Measurements from ENCODE around the gene HHIPL1.

HHIPL1 gene

DNA sequence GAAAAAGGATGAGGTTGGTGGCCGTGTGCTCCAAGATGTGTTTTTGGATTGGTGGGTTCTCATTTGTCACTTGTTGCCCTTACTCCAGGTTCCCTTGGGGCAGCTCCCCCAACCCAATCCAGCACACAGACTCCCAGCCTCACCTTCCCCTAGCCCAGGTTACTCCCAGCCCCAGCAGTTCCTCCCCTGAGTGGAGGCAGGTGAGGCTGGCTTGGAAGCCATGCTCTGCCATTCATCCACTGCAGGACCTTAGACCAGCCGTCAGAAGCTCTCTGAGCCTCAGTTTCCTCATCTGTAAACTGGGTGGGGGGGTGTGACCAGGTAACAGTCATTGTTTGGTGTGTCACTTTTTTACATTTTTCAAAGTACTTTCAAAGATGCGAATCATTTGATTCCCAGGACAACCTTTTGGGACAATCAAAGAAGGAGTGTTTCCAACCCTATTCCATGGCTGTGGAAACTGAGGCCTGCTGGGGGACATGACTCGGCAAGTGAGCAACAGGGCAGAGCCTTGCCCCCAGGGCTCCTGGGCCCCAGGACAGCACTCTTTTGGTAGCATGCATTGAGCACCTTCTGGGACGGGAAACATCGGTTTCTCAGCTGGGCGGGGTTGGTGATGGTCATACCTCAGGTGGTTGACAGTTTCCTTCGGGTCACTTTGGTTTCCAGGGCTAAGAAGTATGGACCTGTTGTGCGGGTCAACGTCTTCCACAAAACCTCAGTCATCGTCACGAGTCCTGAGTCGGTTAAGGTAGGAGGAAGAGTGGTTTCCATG, 46.4 kb downstream of the HHIPL1 start:
- DNase-seq, result peak; percentile 37

DNA sequence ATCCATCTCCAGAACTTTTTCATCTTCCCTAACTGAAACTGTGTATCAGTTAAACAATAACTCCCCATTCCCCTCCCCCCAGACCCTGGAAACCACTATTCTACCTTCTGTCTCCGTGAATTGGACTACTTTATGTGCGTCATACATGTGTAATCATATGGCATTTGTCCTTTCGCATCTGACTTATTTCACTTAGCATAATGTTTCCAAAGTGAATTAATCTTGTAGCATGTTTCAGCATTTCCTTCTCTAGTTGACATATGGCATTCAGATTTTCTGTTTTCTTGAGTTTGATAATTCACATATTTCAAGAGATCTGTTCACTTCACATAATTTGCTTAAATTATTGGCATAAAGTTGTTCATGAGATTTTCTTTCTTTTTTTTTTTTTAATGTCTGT, 49.0 kb downstream of the HHIPL1 start:
- DNase-seq, result no peak

DNA sequence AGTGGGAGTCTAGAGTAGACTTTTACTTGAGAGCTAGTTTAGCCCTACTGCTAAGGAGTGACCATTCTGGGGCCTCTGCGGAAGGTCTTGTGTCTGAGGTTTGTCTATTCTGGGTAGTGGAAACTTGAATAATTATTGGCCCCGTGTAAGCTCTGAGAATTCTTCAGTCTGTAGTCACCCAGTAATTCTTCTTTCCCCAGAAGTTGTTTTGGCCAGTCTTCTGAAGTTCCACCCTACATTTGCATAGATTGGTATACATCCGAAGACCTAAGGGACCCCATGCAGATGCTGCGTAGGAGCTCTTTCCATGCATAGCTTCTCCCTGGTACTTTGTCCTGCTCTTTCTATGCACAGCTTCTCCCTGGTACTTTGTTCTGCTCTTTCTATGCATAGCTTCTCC, 52.0 kb downstream of the HHIPL1 start:
- DNase-seq, result peak; percentile 19

DNA sequence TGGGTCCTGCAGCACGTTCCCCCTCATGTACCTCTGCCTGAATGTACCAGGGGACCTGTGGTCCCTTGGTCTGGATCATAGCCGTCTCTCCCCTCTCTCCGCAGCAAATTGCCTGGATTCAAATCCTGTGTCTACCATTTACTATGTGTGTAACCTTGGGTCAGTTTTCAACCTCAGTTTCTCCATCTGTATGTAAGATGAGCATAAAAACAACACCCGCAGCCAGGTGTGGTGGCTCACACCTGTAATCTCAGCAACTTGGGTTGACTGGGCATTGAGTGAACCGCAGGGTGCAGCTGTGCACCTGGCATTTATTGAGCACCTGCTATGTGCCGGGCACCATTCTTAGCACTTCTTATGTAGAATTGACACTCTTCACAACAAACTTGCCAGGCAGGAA, 53.3 kb downstream of the HHIPL1 start:
- peak; percentile 38 for DNase-seq

DNA sequence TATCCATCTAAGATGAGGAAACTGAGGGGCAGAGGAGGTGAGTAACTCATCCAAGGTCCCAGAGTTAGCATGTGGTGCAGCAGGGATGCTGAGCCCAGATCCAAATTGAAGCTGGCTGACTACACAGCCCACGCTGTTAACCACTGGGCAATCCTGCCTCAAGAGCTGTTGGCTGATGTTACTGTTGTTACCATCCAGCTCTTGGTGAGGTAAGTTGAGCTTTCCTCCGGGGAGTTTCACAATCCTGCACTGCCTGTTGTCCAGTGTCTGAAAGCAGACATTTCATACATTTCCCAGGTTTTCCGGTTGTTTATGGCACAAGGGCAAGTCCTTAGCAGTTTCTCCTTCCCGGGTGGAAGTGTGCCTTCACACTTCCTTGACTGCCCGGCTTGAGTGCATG, 53.7 kb downstream of the HHIPL1 start:
- peak; percentile 26 for DNase-seq

DNA sequence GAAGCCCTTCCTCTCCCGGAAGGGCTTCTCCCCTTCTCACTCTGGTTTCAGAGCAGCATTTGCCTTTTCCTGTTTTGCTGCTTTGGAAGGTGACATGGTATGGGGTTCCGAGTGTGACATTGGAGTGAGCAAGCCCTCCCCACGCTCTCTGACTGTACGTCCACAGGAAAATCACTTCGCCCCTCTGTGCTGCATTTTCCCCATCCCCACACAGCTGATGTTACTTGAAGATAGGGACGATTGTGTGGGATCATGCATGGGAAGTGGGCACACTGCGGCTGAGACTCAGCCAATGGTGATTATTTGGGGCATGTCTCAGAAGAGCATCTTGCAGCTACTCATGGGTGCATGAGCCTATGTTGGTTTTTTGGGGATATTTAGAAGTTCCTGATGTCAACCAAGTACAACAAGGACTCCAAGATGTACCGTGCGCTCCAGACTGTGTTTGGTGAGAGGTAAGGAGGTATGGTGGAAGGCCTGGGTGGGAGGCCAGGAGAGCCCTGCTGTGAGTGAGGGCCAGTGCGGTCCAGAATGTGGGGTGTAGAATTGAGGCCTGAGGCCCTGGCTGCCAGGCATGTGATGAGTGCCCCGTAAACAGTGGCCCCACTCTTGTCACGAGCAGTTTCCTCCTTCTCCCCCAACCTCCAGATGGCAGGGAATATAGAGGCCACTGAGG, 54.3 kb downstream of the HHIPL1 start:
- no peak for DNase-seq

DNA sequence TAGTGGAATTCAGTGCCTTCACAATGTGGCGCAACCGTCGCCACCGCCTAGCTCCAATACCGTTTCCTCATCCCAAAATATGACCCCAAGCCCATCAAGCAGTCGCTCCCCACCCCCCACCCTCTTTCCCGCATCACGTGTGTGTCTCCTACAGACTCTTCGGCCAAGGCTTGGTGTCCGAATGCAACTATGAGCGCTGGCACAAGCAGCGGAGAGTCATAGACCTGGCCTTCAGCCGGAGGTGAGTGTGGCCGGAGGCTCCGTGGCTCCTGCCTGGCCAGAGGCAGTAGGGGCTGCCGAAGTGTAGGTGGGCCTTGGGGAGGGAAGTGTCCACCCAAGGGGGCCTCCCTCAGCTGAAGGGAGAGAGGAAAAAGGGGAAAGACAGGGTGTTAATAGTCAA, 54.9 kb downstream of the HHIPL1 start:
- peak; percentile 35 for DNase-seq

DNA sequence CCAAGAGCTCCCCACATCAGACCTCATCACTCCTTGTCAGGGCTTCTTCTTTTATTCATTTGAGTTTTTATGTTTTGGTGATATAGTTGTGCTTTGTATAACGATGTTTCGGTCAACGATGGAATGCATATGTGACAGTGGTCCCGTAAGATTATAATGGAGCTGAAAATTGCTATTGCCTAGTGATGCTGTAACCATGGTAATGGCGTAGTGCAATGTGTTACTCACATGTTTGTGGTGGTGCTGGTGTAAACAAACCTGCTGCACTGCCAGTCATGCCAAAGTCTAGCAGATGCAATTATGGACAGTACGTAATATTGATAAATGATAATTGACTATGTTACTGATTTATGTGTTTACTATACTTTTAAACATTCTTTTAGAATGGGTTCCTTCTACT, 55.5 kb downstream of the HHIPL1 start:
- no peak for DNase-seq

DNA sequence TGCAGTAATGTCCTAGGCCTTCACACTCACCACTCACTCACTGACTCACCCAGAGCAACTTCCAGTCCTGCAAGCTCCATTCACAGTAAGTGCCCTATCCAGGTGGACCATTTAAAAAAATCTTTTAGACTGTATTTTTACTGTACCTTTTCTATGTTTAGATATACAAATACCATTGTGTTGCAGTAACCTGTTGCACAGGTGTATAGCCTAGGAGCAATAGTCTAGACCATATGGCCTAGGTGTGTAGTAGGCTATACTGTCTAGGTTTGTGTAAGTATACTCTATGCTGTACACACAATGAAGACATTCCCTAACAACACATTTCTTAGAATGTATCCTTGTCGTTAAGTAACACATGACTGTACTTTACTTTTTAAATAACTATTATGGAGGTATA, 56.3 kb downstream of the HHIPL1 start:
- DNase-seq, result no peak

DNA sequence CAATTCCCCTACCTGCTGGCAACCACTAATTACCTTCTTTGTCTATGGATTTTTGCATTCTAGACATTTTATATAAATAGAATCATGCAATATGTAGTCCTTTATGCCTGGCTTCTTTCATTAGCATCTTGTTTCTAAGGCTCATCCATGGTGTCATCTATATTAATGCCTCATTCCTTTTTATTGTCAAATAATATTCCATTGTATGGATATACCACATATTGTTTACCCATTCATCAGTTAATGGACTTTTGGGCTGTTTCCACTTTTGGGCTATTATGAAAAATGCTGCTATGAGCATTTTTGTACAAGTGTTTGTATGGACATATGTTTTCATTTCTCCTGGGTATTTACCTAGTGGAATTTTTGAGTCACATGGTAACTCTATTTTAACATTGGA, 57.2 kb downstream of the HHIPL1 start:
- no peak for DNase-seq

DNA sequence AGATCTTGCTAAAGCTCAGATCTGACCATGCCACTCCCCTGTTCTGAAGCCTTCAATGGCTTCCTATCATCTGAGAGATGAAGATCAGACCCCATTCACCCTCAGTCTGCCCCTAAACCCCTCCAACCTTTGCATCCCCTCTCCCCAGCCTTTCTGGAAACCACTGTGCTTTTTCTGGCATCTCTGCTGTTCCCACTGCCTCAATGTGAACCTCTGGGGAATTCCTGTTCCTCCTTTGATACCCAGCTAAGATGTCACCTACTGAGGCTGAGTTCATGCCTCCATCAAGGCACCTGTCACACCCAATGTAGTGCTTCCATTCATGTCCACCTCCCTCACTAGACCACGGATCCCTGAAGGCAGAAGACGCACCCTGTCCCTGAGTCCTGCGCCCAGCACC, 58.5 kb downstream of the HHIPL1 start:
- DNase-seq, result peak; percentile 4

DNA sequence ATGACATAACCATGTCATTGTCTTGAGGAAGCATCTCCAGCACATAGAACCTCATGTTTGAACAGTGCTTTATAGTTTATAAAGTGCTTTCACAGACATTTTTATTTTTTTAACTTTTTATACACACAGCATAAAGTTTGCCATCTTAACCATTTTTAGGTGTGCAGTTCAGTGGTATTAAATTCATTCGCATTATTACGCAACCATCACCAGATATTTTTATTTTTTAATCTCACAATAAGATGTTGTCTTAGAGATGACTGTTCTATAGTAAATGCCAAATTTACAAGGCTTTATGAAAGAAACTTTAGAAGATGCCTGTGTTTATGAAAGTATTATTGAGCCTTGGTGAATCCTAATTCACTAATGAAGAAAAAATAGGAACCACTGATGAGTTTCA, 59.1 kb downstream of the HHIPL1 start:
- no peak for DNase-seq

DNA sequence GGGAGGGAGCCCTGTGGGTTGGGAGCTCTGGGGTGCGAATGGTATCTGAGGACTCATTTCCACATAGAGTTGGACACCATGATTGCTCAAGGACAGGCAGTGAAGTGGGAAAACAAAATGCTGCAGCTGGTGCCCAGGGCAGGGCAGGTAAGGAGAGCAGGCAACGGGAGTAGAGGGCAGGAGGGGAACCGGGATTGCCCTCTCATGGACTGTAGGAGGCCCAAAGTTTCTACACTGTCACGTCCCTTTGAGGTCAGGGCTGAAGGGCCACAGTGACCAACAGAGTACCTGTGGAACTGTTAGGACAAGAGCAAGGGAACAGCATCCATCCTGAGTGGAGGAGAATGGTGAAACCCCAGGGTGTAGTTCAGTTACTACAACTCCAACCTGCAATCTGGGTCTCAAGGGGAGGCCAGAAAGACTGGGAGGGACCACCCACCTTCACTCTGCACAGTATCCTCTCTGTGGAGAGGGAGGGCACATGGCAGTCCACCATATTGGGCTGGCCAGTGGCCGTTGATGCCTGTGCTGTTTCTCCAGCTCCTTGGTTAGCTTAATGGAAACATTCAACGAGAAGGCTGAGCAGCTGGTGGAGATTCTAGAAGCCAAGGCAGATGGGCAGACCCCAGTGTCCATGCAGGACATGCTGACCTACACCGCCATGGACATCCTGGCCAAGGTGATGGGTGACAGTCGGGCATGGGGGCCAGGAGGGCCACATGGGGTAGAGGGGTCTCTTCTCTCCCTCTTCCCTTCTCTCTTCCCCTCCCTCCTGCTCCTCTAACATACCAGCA, 61.4 kb downstream of the HHIPL1 start:
- DNase-seq, result no peak

DNA sequence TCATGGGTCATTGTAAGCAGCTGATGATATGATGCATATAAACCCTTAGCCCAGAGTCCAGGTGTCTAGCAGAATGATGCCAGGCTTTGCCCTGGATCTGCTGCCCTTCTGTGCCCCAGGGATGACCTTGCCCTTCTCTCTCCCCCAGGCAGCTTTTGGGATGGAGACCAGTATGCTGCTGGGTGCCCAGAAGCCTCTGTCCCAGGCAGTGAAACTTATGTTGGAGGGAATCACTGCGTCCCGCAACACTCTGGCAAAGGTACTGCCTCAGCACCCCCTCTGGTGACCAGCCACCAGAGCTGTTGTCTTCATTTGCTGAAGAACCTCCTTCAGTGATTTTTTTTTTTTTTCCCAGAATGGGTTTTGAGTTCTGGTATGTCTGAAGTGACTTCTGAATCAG, 62.5 kb downstream of the HHIPL1 start:
- DNase-seq, result no peak

DNA sequence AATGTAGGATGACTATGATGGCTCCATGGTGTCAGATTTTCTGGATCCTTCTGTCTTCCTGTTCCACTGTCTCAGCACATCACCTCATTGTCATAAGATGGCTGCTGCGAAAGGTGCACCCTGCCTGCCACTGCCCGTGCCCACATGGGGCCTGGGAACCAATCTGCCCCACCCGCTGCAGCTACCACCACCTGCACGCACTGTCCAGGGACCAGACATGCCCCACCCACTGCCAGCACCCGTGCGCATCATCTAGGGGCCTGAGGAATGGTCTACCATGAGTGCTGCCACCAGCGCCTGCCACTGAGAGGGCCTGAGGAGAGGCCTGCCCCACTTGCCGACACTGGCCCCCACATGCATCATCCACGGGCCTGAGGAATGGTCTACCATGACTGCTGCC, 63.0 kb downstream of the HHIPL1 start:
- DNase-seq, result no peak

DNA sequence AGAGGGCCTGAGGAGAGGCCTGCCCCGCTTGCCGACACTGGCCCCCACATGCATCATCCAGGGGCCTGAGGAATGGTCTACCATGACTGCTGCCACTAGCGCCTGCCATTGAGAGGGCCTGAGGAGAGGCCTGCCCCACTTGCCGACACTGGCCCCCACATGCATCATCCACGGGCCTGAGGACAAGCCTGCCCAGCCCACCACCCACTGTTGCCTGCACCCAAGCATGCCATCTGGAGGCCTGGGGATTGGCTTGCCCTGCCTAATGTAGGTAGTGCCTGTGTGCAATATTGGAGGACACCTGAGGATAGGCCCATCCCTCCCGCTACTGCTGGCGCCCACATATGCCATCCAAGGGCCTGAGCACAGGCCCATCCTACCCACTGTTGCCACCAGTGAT, 63.5 kb downstream of the HHIPL1 start:
- no peak for DNase-seq

DNA sequence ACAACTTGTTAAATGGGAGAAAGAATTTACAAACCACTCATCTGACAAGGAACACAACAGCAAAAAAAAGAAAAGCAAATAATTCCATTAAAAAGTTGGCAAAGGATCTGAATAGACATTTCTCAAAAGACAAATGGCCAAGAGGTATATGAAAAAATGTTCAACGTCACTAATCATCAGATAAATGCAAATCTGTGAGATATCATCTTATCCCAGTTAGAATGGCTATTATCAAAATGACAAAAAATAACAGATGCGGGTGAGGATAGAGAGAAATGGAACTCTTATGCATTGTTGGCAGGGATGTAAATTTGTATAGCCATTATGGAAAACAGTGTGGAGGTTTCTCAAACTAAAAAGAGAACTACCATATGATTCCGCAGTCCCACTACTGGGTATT, 69.0 kb downstream of the HHIPL1 start:
- DNase-seq, result no peak

DNA sequence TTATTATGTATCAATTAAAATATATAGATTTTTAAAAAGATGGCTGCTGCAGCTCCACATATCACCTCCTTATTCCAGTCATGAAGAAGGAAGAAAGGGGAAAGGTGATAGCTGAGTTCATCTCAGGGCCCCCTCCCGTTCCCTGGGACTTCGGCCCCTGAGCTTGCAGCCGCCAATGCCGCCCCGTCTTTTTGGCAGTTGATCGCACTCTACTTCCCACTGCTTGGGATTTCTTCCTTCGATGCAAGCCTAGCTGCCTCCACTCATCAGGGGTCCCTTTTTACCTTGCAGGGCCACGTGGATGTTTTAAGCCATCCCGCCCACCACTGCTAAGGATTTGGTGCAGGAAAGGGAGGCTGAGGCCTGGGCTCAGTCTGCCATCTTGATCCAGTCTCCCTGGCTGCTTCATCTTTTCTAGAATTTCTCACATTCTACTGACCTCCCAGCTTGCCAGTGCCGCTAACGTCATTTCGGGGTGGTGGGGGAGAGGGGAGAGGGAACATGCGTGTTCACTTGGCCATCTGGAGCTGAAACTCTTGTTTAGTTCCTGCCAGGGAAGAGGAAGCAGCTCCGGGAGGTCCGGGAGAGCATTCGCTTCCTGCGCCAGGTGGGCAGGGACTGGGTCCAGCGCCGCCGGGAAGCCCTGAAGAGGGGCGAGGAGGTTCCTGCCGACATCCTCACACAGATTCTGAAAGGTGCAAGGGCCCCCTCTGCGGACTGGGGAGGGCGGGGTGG, 70.5 kb downstream of the HHIPL1 start:
- no peak for DNase-seq

DNA sequence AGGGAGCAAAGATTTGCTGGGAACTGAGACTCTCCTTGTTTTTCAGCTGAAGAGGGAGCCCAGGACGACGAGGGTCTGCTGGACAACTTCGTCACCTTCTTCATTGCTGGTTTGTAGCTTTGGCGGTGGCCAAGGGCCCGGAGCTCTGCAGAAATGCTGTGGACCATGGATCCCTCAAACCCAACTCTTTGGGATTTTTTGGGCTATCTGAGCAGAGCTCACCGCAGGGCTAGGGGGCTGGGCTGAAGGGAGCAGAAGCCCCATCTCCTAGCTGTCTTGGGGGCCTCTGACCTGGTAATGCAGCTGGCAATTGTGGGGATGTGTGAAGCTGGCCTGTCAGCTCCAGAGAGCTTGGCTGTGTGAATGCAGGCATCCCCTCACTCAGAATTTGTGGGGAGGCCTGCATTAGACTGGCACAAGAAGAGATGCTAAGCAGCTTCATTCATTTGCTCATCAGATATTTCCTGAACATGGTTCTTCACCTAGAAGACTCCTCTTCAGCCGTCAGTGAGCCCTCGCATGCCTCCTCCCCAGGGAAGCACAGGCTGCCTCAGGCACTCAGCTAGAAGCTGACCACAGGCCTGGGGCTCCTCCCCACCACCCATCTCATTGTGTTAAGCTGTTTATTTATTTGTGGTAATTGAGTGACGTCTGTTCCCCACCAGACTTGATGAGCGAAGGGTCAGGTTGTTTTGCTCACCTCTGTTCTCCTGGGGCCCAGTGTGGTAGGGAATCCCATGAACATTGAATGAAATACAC, 71.3 kb downstream of the HHIPL1 start:
- DNase-seq, result no peak

DNA sequence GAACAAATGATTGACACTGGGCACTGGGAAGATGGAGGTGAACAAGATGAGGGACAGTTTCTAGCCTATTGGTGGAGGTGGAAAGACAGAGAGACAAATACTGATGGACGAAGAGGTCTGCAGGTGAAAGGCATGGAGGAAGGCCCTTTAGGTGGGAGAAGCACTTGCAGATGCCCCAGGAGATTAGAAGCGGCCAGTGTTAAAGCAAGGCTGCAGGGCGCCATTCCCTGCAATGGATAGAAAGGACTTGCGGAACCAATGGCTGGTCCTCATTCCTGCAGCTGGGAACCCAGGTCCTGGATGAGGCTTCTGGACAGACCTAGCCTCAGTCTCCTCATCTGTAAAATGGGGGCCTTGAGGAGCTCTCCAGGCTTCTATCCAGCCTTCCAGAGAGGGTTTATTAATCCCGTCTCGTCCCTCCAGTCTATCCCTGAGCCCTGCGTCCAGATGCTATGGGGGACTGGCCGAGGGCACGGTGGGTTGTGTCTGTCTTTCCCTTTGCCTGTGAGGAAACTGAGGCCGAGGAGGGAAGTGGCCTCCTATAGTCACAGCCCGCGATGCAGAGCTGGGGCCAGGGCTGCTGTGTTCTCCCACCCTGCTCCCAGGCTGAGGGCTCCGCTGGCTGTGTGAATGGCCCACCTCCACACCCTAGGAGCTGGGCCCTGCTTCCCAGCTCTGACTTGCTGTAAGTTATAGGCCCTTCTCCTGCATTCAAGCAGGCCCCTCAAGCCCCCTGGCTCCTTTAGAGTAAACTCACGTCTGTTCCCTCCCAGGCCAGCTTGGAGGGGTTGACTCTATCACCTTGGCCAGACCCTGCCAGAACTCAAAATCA, 72.1 kb downstream of the HHIPL1 start:
- peak; percentile 38 for DNase-seq

DNA sequence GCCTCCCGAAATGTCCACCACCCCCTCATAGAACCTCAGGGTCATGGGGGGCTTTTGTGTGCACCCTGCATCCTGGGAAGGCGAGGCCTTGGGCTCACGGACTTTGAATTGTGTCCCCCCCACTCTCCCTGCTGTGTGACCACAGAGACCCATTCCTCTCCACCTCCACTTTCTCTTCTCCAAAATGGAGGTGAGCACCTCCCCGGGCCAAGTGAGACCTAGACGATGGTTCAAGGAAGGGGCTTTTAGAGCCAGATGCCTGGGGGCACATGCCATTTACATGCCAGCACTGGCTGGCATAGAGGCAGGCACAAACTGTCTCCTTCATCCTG, 72.7 kb downstream of the HHIPL1 start:
- peak; percentile 29 for DNase-seq
